ENCODE measurements around the gene TM9SF1. TPM values are rescaled to one million over a fixed set of nuclear protein-coding genes. Genes with fewer than 3 reads are reported as not detected.

The TM9SF1 gene
- total and polyA plus RNA-seq, 2 experiments from 2014 or later, result 12.6 to 27.5 TPM

DNA sequence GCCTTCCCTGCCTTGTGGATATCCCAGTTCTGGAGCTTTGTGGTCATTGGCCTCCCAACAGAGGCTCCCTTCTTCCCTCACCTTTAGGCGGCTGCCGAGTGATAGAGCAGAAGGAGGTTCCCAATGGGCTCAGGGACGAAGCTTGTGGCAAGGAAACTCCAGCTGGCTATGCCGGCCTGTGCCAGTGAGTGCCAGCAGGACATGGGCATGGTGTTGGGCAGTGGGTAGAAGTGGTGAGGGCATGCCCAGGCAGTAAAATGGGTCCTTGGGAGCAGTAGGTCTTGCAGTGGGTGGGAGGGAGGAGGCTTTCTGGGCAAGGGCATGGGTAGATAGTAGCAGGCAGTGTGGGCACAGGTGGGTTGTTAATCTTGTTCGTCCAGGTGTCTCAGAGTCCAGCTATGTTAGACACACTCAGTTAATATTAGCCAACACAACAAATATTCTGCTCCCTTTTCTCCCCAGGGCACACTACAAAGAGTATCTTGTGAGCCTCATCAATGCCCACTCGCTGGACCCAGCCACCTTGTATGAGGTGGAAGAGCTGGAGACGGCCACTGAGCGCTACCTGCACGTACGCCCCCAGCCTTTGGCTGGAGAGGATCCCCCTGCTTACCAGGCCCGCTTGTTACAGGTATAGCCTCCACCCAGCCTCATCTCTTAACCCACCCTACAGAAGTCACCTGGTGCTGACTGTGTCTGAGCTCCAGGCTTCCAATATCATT, 35.3 kb downstream of the TM9SF1 start:
- H2AFZ ChIP-seq, result no peak overlapping the region
- Mint-ChIP-seq H3K27me3 (ENCODE audit: insufficient read depth, low read depth, poor library complexity) (peaks cover 4% of the 10 kb centered on the region), H3K9me3 (no peaks in the 10 kb centered on the region), H3K4me1 (peaks cover 9% of the 10 kb centered on the region), H3K27ac (no peak overlapping the region), H3K36me3 (ENCODE audit: low read depth) (peaks cover 59% of the 10 kb centered on the region), H3K4me3 (no peak overlapping the region)
- peaks cover 12% of the 10 kb centered on the region; the same call in 1 of the 2 replicates for H3F3A ChIP-seq (replicated peaks; ENCODE audit: low read depth)
- ATAC-seq, result no peak
- no peak overlapping the region for H3K4me3 ChIP-seq
- no peaks in the 10 kb centered on the region for H3K79me2 ChIP-seq (replicated peaks; ENCODE audit: insufficient read depth)
- H3K4me2 ChIP-seq, result no peak overlapping the region
- no peaks in the 10 kb centered on the region for H3K9me2 ChIP-seq (ENCODE audit: insufficient read depth)
- H3K4me1 ChIP-seq (ENCODE audit: insufficient read depth), result peaks cover 11% of the 10 kb centered on the region
- no peak for DNase-seq (ENCODE audit: low spot score)
- H3K36me3 ChIP-seq (ENCODE audit: insufficient read depth), result peaks cover 10% of the 10 kb centered on the region; the same call in 1 of the 2 replicates
- peaks cover 7% of the 10 kb centered on the region; the same call in 1 of the 2 replicates for H4K20me1 ChIP-seq (replicated peaks; ENCODE audit: insufficient read depth)
- TF ChIP-seq, protein P1, sequence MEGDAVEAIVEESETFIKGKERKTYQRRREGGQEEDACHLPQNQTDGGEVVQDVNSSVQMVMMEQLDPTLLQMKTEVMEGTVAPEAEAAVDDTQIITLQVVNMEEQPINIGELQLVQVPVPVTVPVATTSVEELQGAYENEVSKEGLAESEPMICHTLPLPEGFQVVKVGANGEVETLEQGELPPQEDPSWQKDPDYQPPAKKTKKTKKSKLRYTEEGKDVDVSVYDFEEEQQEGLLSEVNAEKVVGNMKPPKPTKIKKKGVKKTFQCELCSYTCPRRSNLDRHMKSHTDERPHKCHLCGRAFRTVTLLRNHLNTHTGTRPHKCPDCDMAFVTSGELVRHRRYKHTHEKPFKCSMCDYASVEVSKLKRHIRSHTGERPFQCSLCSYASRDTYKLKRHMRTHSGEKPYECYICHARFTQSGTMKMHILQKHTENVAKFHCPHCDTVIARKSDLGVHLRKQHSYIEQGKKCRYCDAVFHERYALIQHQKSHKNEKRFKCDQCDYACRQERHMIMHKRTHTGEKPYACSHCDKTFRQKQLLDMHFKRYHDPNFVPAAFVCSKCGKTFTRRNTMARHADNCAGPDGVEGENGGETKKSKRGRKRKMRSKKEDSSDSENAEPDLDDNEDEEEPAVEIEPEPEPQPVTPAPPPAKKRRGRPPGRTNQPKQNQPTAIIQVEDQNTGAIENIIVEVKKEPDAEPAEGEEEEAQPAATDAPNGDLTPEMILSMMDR (conservative IDR thresholded peaks at IDR 0.05; ENCODE audit: low read depth in 2 of 2), result no peak
- TF ChIP-seq EZH2phosphoT487 (IDR thresholded peaks at IDR 0.05; ENCODE audit: unreplicated experiment) (no peak), POLR2AphosphoS5 (IDR thresholded peaks at IDR 0.05; ENCODE audit: low read depth) (no peak), JUNB (IDR thresholded peaks at IDR 0.05; ENCODE audit: unreplicated experiment) (no peak), ZNF114 (CRISPR knock-in tag; IDR thresholded peaks at IDR 0.05) (no peak), NANOG (IDR thresholded peaks at IDR 0.05; ENCODE audit: borderline replicate concordance) (no peak), CREB1 (CRISPR knock-in tag; IDR thresholded peaks at IDR 0.05; ENCODE audit: low read depth) (no peak)
- TF ChIP-seq, protein P2, sequence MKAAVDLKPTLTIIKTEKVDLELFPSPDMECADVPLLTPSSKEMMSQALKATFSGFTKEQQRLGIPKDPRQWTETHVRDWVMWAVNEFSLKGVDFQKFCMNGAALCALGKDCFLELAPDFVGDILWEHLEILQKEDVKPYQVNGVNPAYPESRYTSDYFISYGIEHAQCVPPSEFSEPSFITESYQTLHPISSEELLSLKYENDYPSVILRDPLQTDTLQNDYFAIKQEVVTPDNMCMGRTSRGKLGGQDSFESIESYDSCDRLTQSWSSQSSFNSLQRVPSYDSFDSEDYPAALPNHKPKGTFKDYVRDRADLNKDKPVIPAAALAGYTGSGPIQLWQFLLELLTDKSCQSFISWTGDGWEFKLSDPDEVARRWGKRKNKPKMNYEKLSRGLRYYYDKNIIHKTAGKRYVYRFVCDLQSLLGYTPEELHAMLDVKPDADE (IDR thresholded peaks at IDR 0.05), result no peak
- H3K27me3 ChIP-seq (ENCODE audit: insufficient read depth), result no peaks in the 10 kb centered on the region
- H3K27ac ChIP-seq (ENCODE audit: low read depth), result no peak overlapping the region

DNA sequence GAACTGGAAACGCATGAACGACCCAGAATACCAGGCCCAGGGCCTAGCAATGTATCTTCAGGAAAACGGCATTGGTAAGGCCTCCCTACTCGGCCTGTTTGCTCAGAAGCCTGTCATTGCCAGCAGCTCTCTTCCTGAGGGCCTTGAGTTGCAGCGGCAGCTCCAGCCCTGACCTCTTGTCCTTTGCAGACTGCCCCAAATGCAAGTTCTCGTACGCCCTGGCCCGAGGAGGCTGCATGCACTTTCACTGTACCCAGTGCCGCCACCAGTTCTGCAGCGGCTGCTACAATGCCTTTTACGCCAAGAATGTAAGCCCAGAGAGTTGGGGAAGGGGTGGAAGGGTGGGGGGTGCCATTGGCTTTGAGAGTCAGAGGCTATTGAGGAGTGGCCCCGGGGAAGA, 37.9 kb downstream of the TM9SF1 start:
- peaks cover 11% of the 10 kb centered on the region for H3K4me1 ChIP-seq (ENCODE audit: insufficient read depth)
- no peak overlapping the region for H2AFZ ChIP-seq
- no peak overlapping the region for H3K27ac Mint-ChIP-seq
- no peaks in the 10 kb centered on the region for H3K27me3 ChIP-seq (ENCODE audit: insufficient read depth)
- no peaks in the 10 kb centered on the region for H3K79me2 ChIP-seq (replicated peaks; ENCODE audit: insufficient read depth)
- H4K20me1 ChIP-seq (replicated peaks; ENCODE audit: insufficient read depth), result peaks cover 7% of the 10 kb centered on the region; the same call in 1 of the 2 replicates
- peaks cover 12% of the 10 kb centered on the region; the same call in 1 of the 2 replicates for H3F3A ChIP-seq (replicated peaks; ENCODE audit: low read depth)
- no peaks in the 10 kb centered on the region for H3K9me3 Mint-ChIP-seq
- H3K4me3 ChIP-seq, result no peak overlapping the region
- H3K27ac ChIP-seq (ENCODE audit: low read depth), result no peak overlapping the region
- no peaks in the 10 kb centered on the region for H3K9me2 ChIP-seq (ENCODE audit: insufficient read depth)
- DNase-seq (ENCODE audit: low spot score) (no peak), ATAC-seq (no peak)
- no peak overlapping the region for H3K4me3 Mint-ChIP-seq
- H3K36me3 ChIP-seq (ENCODE audit: insufficient read depth), result peaks cover 20% of the 10 kb centered on the region; the same call in 1 of the 2 replicates
- H3K4me2 ChIP-seq, result no peak overlapping the region
- peaks cover 9% of the 10 kb centered on the region for H3K4me1 Mint-ChIP-seq
- peaks cover 65% of the 10 kb centered on the region for H3K36me3 Mint-ChIP-seq (ENCODE audit: low read depth)
- H3K27me3 Mint-ChIP-seq (ENCODE audit: insufficient read depth, low read depth, poor library complexity), result peaks cover 4% of the 10 kb centered on the region
- TF ChIP-seq, protein P2 (IDR thresholded peaks at IDR 0.05), result no peak
- TF ChIP-seq, protein P3, sequence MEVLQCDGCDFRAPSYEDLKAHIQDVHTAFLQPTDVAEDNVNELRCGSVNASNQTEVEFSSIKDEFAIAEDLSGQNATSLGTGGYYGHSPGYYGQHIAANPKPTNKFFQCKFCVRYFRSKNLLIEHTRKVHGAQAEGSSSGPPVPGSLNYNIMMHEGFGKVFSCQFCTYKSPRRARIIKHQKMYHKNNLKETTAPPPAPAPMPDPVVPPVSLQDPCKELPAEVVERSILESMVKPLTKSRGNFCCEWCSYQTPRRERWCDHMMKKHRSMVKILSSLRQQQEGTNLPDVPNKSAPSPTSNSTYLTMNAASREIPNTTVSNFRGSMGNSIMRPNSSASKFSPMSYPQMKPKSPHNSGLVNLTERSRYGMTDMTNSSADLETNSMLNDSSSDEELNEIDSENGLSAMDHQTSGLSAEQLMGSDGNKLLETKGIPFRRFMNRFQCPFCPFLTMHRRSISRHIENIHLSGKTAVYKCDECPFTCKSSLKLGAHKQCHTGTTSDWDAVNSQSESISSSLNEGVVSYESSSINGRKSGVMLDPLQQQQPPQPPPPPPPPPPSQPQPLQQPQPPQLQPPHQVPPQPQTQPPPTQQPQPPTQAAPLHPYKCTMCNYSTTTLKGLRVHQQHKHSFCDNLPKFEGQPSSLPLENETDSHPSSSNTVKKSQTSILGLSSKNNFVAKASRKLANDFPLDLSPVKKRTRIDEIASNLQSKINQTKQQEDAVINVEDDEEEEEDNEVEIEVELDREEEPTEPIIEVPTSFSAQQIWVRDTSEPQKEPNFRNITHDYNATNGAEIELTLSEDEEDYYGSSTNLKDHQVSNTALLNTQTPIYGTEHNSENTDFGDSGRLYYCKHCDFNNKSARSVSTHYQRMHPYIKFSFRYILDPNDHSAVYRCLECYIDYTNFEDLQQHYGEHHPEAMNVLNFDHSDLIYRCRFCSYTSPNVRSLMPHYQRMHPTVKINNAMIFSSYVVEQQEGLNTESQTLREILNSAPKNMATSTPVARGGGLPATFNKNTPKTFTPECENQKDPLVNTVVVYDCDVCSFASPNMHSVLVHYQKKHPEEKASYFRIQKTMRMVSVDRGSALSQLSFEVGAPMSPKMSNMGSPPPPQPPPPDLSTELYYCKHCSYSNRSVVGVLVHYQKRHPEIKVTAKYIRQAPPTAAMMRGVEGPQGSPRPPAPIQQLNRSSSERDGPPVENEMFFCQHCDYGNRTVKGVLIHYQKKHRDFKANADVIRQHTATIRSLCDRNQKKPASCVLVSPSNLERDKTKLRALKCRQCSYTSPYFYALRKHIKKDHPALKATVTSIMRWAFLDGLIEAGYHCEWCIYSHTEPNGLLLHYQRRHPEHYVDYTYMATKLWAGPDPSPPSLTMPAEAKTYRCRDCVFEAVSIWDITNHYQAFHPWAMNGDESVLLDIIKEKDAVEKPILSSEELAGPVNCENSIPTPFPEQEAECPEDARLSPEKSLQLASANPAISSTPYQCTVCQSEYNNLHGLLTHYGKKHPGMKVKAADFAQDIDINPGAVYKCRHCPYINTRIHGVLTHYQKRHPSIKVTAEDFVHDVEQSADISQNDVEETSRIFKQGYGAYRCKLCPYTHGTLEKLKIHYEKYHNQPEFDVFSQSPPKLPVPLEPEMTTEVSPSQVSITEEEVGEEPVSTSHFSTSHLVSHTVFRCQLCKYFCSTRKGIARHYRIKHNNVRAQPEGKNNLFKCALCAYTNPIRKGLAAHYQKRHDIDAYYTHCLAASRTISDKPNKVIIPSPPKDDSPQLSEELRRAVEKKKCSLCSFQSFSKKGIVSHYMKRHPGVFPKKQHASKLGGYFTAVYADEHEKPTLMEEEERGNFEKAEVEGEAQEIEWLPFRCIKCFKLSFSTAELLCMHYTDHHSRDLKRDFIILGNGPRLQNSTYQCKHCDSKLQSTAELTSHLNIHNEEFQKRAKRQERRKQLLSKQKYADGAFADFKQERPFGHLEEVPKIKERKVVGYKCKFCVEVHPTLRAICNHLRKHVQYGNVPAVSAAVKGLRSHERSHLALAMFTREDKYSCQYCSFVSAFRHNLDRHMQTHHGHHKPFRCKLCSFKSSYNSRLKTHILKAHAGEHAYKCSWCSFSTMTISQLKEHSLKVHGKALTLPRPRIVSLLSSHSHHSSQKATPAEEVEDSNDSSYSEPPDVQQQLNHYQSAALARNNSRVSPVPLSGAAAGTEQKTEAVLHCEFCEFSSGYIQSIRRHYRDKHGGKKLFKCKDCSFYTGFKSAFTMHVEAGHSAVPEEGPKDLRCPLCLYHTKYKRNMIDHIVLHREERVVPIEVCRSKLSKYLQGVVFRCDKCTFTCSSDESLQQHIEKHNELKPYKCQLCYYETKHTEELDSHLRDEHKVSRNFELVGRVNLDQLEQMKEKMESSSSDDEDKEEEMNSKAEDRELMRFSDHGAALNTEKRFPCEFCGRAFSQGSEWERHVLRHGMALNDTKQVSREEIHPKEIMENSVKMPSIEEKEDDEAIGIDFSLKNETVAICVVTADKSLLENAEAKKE (CRISPR knock-in tag; IDR thresholded peaks at IDR 0.05), result no peak
- TF ChIP-seq POLR2AphosphoS5 (IDR thresholded peaks at IDR 0.05; ENCODE audit: low read depth), result no peak

All from GM23338 (cell line).